ENCODE measurements around the gene GFRA3.
"Not testable (repeated sequence)": the region's sequence is repeated elsewhere in the genome, so short reads cannot be mapped to it uniquely, and the experiment has no call there.

The GFRA3 gene

GRCh38 chr5:138274189-138274853, at the start of gene GFRA3:
Gene GFRA3, minus strand, starts transcription at chr5:138274621. Its CDS starts 197 bp downstream, at chr5:138274424.
- peak within 1 kb of the TSS in 1 of 21 experiments; percentile 38 for H3K27ac ChIP-seq
- H3K4me3 ChIP-seq, result peak within 1 kb of the TSS; percentile 17 to 46 (median 30)

- not testable (repeated sequence) for H3K4me3 ChIP-seq, H3K27ac ChIP-seq
Measured at GRCh38 chr5:138318211-138318610, 43.8 kb upstream of the GFRA3 start.

- no peak overlapping the region for H3K4me3 ChIP-seq
- H3K27ac ChIP-seq, result no peak overlapping the region
Measured at GRCh38 chr5:138316355-138316754, 41.9 kb upstream of the GFRA3 start.

GRCh38 chr5:138315751-138316278, 41.4 kb upstream of the GFRA3 start:
- no peak overlapping the region for H3K4me3 ChIP-seq

GRCh38 chr5:138305797-138306196, 31.4 kb upstream of the GFRA3 start:
- Histone ChIP-seq H3K4me3 (no peak overlapping the region), H3K27ac (no peak overlapping the region)

More at GRCh38 chr5:138315751-138316278, 41.4 kb upstream of the GFRA3 start:
- H3K27ac ChIP-seq, result no peak overlapping the region

GRCh38 chr5:138303372-138303771, 29.0 kb upstream of the GFRA3 start:
- no peak overlapping the region for H3K4me3 ChIP-seq
- H3K27ac ChIP-seq, result no peak overlapping the region

GRCh38 chr5:138289296-138289695, 14.9 kb upstream of the GFRA3 start:
- Histone ChIP-seq H3K27ac (no peak overlapping the region), H3K4me3 (no peak overlapping the region)

GRCh38 chr5:138287246-138287645, 12.8 kb upstream of the GFRA3 start:
- no peak overlapping the region for H3K4me3 ChIP-seq
- no peak overlapping the region for H3K27ac ChIP-seq

GRCh38 chr5:138282920-138283742, 8.7 kb upstream of the GFRA3 start:
- no peak overlapping the region for H3K4me3 ChIP-seq
- no peak overlapping the region for H3K27ac ChIP-seq

- no peak overlapping the region for H3K4me3 ChIP-seq
- H3K27ac ChIP-seq, result no peak overlapping the region
Measured at GRCh38 chr5:138280915-138281314, 6.5 kb upstream of the GFRA3 start.

- no peak overlapping the region for H3K27ac ChIP-seq
Measured at GRCh38 chr5:138276402-138277054, 2.1 kb upstream of the GFRA3 start.

GRCh38 chr5:138275895-138276294, 1.5 kb upstream of the GFRA3 start:
- H3K27ac ChIP-seq, result no peak overlapping the region

More at GRCh38 chr5:138276402-138277054, 2.1 kb upstream of the GFRA3 start:
- no peak overlapping the region for H3K4me3 ChIP-seq

GRCh38 chr5:138275379-138275782, 960 bp upstream of the GFRA3 start:
- H3K27ac ChIP-seq, result no peak overlapping the region
- H3K4me3 ChIP-seq, result no peak overlapping the region

More at GRCh38 chr5:138275895-138276294, 1.5 kb upstream of the GFRA3 start:
- no peak overlapping the region for H3K4me3 ChIP-seq

- Histone ChIP-seq H3K27ac (no peak overlapping the region), H3K4me3 (peak overlapping the region in 6 of 7 experiments; percentile 17 to 46 (median 30))
Measured at GRCh38 chr5:138273834-138274188, 610 bp downstream of the GFRA3 start.

- no peak overlapping the region for H3K4me3 ChIP-seq
- no peak overlapping the region for H3K27ac ChIP-seq
Measured at GRCh38 chr5:138272681-138273080, 1.7 kb downstream of the GFRA3 start.

- H3K27ac ChIP-seq, result no peak overlapping the region
- no peak overlapping the region for H3K4me3 ChIP-seq
Measured at GRCh38 chr5:138271281-138271680, 3.1 kb downstream of the GFRA3 start.

GRCh38 chr5:138264183-138264582, 10.2 kb downstream of the GFRA3 start:
- H3K4me3 ChIP-seq, result no peak overlapping the region
- H3K27ac ChIP-seq, result no peak overlapping the region

- H3K4me3 ChIP-seq, result no peak overlapping the region
- no peak overlapping the region for H3K27ac ChIP-seq
Measured at GRCh38 chr5:138263581-138263980, 10.8 kb downstream of the GFRA3 start.

- Histone ChIP-seq H3K4me3 (no peak overlapping the region), H3K27ac (no peak overlapping the region)
Measured at GRCh38 chr5:138258704-138259292, 15.6 kb downstream of the GFRA3 start.

GRCh38 chr5:138257583-138257982, 16.8 kb downstream of the GFRA3 start:
- no peak overlapping the region for H3K27ac ChIP-seq

More at GRCh38 chr5:138257583-138257982, 16.8 kb downstream of the GFRA3 start:
- no peak overlapping the region for H3K4me3 ChIP-seq
